NCI-H2227 (cell line): ENCODE data around the gene ZNRF3.
"Not testable (repeated sequence)": the region's sequence is repeated elsewhere in the genome, so short reads cannot be mapped to it uniquely, and the experiment has no call there.

Source experiments
- DNase-seq: peaks from one replicate; lab custom pipeline; 2025; ENCODE audit not compliant: unreplicated experiment; lab: John Stamatoyannopoulos, UW

Gene ZNRF3

DNA sequence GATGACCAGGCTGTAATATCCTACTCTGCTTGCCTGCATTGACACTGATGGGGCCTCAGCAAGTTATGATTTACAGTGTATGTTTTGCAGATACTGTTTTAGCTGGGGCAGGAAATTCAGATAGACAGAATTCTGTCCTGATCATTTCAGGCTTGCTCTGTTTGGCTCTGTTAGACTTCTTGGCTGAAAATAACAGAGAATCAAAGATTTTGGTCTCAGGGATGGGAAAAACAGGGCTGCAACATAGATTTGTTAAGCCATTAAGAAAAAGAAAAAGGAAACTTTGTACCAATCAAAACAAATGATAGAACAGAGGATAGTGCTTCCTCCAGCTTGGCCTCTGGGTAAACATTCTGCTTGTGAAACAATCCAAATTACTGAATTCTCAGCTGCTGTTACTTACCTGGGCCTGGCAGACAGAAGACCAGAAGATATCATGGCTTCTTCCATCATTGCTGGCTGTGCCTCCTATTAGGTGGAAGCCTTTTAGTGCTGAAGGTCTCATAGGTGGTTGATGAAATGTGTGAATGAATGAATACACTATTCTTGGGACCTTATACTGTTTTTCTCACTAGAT is 22.0 kb downstream of the ZNRF3 start:
- no peak for DNase-seq

DNA sequence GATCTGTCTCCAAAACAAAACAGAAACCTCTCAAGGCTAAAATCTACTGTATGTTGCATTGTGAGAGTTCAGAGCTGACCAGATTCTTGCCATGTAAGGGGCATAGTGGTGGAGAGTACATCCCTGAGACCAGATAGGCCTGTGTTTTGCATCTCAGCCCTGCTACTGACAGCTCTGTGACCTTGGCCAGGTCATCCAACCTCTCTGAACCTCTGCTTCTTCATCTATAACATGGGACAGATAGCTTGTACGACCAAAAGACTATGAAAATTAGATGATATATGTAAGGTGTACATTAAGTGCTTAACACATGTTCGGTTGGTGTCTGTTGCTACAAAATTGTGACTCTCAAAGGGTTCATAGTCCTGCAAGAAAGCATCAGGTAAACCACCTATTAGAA is 22.9 kb downstream of the ZNRF3 start:
- no peak for DNase-seq

DNA sequence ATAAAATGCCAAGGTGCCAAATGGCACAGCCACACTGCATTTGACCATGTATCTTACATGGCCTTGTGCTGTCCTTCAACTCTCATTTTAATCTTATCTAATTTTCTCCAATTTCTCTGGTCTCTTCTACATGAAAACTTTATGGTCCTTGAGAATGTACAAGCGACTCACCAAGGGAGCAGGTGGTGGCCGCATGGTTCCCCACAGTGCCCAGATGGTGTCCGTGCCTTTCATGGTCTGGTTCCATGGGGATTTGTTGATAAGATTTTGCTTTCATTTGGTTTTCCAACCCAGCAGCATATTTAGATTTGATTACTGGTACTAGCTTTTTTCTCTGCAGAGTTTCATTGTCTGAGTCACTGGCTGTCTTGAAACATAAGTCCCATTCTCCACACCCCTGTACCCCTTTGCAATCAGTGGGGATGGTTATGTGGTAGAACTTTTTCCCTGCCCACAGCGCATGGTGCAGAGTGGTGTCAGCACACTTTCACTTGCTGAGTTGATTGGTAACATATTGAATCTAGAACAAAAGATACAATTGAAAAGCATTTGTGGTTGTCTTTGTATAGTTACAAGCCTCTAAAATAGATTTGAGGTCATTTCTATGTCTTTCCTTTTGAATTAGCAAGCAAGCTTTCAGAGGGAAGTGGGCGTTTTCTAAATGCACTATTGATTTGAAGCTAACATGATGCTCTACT is 24.1 kb downstream of the ZNRF3 start:
- no peak for DNase-seq

DNA sequence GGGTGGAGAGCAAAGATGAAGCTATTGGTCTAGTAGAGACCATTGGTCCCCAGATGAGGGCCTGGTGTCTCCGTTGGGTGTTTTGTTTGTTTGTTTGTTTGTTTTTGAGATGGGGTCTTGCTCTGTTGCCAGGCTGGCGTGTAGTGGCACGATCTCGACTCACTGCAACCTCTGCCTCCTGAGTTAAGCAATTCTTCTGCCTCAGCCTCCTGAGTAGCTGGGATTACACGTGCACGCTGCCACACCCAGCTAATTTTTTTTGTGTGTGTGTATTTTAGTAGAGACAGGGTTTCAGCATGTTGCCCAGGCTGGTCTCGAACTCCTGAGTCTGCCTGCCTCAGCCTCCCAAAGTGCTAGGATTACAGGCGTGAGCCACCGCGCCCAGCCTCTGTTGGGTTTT is 25.4 kb downstream of the ZNRF3 start:
- DNase-seq: not testable (repeated sequence)

DNA sequence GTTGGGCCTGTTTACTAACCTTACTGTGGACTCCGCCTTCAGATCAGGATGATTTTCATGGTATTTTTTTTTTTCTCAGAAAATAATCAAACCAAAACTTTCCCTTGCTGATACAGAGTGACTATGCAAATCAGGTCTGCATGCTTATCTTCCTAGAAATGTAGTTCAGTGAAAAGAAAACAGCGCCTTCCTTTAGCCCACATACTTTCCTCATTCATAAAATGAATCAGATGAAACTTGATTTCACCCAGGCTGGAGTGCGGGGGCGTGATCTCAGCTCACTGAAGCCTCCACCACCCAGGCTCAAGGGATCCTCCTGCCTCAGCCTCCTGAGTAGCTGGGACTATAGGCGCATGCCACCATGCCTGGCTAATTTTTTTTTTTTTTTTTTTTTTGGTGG is 26.0 kb downstream of the ZNRF3 start:
- DNase-seq: no peak

DNA sequence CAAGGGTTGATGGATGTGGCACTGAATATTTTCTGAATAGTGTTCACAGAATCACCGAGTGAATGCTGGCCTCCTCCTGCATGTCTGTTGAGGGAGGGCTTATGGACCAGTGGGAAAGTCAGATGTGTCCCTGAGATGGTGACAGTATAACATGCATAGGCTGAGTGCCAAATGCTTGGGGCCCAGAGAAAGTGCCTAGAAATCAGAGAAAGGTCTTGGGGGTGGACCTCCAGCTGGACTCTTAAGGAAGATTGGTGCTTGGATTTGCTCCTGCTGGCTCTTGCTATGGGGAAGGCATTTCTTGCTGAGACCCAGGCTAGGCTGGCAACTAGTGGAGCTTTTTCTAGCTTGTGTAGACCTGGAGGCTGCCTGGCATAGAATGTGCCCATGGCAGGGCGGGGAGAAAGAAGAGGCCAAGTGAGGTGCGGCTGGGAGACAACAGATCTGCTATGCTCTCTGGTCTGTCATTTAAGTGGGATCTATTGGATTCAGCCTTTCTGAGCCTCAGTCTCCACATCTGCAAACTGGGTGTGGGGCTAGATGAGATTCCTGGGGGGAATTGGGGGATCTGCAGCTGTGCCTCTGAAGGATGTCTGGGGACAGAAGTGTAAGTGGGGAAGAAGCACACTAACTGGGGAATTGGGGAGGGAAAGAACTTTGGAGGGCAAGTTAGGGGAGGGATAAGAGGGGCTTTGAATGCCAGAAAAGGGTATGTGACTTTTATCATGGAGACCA is 27.4 kb downstream of the ZNRF3 start:
- no peak for DNase-seq

DNA sequence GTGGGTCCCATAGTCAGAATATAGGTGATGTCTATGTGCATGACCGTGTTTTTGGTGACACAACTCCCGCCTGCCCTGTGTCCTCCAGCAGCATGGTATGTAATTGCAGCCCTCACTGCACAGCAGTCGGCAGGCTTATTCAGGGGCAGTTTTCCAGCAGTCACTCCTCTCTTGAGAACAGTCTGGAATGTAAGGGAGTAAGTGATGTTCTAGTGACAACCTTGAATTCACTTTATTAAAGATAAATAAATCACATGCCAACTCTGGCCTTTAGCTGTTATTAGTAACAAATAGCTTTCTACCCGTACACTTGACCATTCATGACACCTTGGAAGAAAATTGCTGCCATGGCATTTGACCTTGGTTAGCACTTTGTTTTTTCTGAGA is 27.9 kb downstream of the ZNRF3 start:
- DNase-seq: peak; percentile 28

DNA sequence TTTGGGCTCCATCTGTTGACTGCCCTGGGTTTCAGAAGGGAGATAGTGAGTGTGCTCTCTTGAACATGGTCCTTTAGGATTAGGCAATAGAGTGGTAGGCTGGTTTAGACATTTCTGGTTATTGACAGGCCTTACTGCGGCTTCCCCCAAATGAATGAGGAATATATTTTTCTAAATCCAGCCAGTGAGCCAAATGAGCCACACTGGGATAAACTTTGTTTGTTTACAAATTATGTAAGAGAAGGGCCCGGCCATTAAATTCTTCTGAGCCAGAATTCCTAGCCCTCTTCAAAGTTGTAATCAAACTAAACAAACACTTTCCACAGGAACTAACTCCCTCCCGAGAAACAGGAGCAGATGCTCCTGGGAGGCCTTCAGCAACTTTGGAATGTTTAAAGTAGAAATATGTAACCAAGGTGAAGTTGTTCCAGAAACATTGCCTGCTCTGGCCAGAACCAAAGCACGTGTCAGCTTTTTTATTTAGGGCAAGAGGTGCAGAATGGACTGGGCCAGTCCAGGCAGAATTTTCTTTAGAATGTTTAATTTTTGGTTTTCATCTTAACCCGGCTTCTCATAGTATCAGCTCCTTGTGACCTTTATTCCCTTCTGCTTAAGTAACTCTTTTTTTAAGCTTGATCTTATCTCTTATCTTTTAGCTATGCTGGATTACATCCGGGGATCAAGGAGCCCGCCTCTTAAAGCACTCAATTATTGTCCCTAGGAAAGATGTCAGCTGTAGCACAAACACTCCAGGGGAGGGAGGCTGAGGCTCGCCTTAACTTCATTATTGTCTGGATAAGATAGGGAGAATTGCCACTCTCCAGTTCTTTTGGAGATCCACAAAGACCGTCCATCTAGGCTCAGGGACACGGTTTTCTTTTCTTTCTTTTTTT is 28.7 kb downstream of the ZNRF3 start:
- no peak for DNase-seq

DNA sequence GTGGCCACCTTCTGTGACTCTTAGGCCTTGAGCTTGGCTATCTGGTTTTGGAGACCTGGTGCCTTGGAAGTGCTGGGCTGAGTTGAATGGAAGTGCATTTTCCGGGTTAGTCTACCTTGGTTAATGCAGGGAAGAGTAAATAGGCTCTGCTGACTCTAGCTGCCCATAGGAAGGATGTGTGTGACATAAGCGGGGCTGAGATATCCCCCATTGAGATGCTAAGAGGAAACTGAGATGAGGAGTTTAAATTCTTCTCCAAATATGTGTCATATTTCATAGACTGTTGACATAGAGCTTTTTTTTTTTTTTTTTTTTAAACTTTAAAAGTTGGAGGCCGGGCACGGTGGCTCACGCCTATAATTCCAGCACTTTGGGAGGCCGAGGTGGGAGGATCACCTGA is 30.8 kb downstream of the ZNRF3 start:
- DNase-seq: no peak

DNA sequence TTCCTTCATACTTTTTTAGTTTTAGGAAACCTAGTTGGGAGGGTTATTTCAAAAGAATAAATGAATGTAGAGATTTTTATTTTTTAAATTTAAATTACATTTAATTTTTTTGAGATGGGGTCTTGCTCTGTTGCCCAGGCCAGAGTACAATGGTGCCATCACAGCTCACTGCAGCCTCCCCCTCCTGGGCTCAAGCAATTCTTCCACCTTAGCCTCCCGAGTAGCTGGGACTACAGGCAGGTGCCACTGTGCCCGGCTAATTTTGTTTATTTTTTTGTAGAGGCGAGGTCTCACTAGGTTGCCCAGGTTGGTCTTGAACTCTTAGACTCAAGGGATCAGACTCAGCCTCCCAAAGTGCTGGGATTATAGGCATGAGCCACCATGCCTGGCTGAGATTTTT is 32.6 kb downstream of the ZNRF3 start:
- DNase-seq: no peak

DNA sequence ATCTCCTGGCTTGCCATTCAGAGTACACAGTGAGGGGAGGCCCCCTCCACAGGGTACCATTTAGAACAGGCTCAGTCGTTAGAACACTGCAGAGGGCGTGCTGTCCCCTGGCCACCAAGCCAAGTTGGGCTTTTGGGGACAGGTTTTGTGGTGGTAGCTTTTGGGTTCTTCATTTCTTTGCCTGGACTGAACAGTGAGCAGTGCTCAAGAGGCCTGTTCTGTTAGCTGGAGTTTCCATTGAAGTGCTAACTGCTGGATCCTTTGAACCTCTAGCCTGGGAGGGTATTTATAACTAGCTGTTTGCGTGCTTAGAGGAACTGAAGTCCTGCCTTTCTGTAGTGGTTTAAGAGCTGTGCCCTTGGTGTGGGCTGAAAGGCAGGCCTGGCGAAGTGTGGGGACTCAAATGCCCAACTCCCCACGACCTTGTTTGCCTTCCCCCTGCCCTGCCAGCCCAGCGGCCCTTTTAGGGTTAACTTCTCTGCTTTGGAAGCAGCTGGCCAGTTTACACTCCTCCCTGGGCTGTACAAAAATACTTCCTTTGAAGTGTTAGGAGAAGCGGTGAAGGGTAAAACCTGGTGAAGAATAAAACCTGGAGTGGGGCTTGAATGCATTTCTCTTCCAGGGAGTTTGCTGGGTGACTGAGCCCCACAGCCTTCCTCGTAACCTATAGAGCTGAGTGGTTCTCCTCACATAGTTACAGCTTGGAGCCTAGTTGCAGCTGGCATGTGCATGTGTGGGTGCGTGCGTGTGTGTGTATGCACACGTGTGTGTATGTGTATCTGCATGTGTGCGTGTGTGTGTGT is 34.6 kb downstream of the ZNRF3 start:
- peak; percentile 64 for DNase-seq

DNA sequence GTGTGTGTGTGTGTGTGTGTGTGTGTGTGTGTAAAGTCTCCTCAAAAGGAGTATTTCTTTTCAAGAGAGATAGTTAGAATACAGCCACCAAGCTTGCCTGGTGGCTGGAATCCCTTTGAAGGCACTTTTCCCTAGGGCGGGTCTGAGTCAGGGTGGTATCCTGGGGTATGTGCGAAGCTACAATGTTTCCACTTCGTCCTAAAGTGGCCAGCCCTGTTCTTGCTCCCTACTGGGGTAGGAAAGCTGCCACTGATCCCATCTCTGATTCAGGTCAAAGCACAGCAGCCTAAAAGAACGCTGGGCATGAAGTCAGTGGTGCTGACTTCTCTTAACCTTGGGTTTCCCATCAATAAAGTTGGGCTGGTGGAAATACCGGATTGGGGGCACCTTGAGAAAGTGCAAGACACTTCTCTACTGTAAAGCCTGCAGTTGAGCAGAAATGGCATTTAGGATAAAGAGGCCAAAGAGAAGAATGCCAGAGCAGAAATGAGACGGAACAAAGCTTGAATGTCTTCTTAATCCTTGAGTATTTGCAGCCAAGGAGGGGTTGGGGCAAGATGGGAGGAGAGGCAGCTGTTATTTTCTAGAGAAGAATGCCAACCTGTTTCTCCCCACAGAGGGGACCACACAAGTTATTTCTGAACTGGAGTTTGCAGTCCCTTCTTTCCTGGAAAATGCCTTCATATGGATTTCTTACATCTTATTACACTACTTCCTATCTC is 35.3 kb downstream of the ZNRF3 start:
- DNase-seq: no peak

DNA sequence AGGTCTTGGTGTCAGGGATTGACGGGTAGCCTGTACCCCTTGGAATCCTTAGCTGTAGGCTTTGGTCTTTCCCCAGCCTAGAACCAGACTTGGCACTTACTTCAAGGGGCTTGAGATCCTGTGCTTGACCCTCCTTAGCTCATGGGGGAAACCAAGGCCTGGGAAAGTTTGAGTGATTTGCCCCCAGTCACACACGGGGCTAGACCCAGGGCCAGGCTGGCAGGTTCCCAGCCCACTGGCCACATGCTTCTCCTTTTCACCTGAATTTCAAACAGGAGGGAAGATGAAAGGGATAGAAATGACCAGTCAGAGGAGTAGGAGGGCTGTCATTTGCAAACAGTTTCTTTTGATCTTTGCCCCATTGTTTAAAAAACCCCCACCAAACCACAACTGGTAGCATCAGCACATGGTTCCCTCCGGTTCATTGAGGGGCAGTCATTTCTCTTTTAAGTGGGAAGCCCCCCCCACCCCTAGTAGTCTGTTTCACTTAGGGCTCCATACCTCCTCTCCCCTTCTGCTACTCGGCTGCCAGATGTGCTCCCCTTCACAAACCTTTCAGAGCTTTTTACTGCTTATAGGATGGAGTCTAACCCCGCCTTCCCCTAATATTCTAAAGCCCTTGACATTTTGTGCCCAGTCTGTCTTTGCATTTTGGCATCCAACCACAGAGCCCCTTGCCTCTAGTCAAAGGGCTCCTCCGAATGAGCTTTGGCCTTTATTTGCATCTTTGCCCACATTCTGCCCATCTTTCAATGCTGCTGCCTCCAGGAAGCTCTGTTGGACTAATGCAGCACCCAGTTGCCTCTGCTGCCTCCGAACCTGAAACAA is 37.6 kb downstream of the ZNRF3 start:
- no peak for DNase-seq

DNA sequence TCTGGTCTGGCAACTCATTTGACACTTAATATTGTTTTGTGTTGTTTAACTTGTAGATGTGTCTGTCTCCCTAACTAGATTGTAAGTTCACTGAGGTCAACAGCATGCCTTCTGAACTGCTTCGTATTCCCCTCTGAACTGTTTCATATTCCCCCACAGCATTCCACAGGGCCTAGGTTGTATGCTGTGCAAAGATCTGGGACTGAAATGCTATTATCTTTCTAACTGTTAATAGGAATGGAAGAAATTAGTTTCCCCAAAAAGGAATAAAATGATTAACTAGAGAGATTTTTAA is 38.2 kb downstream of the ZNRF3 start:
- no peak for DNase-seq

DNA sequence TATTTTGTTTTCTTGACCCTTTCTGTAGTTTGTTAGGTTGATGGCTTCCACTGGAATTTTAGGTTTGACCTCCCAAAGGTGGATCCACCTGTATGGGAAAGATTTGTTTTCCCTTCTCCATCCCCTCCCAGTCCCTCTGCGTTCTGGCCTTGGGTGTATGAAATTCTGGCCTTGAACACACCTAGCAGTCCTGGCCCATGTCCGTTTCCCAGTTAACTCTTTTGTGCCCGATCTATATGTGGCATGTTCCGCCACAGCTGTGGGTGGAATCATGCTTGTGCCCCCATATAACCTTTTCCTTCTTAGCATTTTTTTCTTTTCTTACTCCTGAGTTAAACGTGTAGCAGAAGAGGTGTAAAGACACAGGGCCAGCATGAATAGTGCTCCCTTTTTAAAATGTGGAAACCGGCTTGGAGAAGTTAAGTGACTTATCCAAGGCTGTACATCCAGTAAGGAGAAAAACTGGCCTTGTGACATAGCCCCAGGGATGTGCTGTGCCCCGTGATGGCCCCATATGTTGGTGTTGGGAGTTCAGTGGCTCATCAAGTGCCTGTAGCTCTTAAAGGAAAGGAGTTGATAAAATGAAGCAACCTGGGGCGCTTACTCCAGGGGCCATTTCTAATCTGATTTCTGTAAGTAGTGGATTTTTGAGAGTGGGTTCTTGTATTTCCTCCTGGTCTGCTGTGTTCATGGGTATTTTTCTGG is 39.3 kb downstream of the ZNRF3 start:
- no peak for DNase-seq

DNA sequence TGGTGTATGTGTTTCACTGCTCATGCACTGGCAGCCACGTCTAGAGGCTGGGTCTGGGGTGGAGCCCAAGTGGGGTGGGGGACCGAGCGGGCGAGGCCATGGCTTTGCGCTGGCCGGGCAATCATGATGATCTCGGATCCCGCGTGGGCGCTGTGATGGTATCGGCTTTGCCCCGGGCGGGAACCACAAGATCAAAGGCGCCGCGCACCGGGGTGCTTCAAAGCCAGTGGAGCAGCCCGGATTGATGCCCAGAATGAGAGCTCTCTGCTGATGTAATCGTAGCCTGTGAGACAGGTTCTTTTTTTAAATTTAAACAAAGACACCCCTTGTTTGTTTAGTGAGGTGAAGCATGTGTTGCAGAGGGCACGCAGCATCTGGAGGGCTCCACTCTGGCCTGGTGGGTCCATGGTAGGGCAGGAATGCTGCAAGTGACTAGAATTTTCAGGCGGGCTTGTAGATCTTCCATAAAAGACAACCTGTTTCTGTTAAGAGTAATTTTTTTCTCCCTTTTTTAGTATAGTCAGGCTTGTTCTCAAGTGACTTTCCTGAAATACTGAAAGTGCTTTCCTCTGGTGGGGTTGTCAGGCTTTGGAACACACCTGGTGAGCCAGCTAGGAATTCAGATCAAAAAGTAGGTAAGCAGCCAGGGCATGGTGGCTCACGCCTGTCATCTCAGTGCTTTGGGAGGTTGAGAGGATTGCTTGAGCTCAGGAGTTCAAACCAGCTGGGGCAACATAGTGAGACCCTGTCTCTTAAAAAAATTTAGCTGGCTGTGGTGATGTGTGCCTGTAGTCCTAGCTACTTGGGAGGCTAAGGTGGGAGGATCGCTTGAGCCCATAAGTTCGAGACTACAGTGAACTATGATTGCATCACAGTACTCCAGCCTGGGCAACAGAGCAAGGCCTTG is 40.7 kb downstream of the ZNRF3 start:
- DNase-seq: peak; percentile 7

DNA sequence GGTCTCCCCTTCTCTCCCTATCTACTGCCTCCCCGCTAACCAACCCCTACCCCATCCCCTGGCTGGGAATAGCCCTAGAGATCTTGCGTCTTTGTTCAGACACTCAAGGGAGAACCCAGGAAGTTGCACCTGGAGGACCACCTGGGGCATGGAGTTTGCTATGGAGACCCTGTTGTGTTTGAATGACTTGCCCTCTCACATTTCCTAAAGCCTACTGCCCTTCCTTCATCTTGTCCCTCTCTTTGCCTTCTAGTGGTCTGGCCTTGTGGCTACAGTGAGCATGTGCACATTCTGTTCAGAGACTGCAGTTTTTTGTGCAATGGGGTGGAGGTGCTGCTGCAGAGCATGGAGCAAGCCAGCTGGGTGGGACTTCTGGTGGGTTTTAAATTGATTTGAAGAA is 42.5 kb downstream of the ZNRF3 start:
- no peak for DNase-seq

DNA sequence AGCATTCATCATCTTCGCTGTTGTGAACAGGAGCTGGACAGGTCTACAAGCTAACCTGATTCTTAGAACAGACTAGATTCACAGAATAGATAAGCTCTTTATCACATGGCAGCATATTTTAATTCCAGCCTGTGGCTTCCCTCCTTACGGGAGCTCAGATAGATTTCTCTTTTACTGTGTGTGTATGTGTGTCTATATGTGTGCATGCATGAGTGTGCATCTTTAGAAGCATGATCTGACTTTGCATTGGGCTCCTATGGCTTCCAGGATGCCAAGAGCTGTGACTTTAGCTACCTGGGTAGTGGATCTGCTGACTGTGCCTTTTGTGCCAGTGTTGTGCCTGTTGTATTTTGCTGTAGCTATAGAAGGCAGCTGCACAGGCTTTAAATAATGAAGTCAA is 44.3 kb downstream of the ZNRF3 start:
- no peak for DNase-seq
